GM20431 (cell line): ENCODE results near the gene RRP15.

Source experiments
- in situ Hi-C: fragments of 300-500 bp; cut with MseI, MboI; formaldehyde crosslinking; loops from one replicate; pipeline ENCODE4 v1.15.0; 2020; ENCODE audit warnings: low sequenced_read_pairs; ENCODE audit not compliant: unreplicated experiment

The RRP15 gene

DNA sequence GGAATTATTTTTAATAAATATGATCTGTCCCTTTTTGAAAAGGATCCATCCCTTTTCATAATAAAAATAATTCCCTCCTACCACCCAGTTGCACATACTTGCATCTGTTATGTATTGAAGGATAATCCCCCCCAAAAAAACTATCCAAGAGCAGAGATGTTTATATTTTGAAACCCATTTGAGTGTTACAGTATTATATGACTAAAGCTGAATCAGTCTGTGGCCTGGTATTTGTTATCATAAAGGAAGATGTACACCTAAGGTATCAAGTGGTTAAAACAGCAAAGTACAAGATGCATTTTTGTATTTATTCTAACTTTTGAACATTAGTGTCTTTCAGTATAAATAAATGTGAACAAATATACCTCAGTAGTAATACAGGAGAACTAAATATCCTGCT lies 47.3 kb downstream of the RRP15 start:
- in situ Hi-C loops, result loop anchor here (25.0 kb wide), 1 partner anchor 1080 kb away; no protein-coding TSS in a partner anchor

DNA sequence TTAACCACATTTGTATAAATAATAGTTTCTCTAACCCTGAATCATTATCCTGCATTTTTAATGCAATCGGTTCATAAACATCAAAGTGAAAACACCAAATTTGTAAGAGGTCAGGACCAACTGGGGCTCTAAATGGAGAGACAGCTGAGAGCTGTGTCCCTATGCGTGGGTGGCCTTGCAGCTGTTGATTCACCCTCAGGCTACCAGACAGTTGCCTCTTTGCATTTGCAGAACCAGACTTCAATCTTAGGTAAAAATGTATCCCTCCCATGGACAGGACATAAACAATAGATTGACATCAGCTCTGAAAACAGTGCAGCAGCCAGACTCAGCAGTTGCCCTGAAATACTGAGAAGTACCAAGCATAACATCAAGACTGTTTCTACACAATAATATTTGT lies 51.2 kb downstream of the RRP15 start:
- in situ Hi-C loops, result loop anchor here (25.0 kb wide), 1 partner anchor 1076 kb away; no protein-coding TSS in a partner anchor

DNA sequence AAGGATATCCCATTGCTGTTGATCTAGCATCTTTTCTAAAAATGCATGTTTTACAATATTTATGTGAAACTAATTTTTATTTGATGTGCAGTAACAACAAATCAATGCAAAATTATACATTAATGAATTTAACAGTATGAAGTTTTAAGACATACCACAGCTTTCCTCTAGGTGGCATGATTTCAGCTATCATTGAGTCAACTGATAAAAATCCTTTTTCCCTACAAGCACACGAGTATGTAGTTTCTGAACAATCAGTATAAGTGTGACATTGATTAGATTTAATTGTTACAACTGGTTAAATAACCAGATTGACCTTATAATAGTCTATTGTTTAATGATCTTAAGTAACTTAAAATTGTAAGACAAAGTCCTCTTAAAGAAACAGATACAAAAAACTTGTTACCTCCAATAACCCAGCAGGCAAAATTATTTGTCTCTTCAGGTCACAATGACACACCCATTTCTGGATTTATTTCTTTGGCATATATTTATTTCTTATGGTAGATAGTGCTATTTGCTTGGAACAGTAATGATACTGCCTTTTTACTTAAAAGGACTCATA lies 54.3 kb downstream of the RRP15 start:
- in situ Hi-C loops, result loop anchor here (25.0 kb wide), 1 partner anchor 1073 kb away; no protein-coding TSS in a partner anchor

DNA sequence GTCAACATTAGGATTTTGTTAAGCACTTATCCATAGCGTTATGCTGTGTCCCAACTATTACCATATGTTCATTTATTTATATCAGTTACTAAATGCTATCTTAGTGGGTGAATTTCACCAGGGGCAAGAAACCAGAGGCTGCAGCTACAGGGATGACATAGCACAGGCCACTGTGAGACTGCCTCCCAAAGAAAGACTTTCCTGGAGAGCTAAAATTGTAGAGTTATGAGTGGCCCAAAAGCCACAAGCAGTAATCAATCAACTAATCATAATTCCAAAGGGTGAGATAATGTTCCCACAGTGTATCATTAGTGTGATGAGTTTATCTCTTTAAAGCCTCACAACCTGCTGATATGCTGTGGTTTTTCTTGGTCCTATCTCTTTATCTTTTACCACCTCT lies 56.2 kb downstream of the RRP15 start:
- in situ Hi-C loops, result loop anchor here (25.0 kb wide), 1 partner anchor 1071 kb away; no protein-coding TSS in a partner anchor

DNA sequence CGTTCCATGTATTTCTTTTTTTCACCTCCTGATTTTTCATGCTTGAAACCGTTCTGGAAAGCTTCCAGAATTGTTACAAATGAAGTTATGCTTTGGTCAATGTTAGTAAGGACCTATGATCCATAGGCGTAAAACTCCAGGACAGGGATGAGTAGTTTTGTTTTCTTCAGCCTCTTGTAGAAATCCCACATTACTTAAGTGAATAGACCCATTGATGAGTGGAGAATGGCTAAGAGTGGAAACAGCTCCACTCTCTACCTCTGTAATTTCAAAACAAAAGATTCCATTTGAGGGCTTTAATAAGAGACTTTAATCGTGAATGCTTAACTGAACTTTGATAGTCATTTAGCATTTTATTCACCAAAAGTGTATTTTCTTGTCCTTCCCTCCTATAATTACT lies 57.0 kb downstream of the RRP15 start:
- in situ Hi-C loops, result loop anchor here (25.0 kb wide), 1 partner anchor 1070 kb away; no protein-coding TSS in a partner anchor

DNA sequence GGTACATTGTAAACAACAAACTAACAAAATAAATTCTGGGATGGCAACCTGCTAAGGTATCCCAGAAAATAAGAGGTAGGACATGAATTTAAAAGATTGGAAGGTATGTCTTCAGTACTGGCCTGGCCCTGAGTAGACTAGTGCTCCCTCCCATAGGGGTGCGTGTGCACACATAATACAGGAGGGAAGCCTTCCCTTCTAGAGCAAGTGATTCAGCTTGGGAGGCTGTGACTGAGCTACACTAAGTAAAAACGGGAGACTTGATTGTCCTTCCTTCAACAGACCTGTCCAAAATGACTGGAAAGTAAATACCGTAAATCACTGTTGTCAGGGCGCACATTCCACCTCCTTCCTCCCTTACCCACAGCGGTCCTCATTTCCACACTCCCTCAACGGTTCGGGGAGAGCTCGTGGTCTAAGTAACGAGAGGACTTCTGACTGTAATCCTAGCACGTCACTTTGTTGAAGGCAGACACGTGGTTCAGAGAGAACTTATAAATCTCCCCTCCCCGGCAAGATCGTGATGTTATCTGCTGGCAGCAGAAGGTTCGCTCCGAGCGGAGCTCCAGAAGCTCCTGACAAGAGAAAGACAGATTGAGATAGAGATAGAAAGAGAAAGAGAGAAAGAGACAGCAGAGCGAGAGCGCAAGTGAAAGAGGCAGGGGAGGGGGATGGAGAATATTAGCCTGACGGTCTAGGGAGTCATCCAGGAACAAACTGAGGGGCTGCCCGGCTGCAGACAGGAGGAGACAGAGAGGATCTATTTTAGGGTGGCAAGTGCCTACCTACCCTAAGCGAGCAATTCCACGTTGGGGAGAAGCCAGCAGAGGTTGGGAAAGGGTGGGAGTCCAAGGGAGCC lies 60.0 kb downstream of the RRP15 start, which contains the start of gene TGFB2:
TGFB2 (plus strand) TSS at position 523 of the 859 bp plus-strand sequence. CDS start 1,366 bp downstream, outside the sequence.
- in situ Hi-C loops, result loop anchor here (25.0 kb wide), 1 partner anchor 1067 kb away; no protein-coding TSS in a partner anchor

DNA sequence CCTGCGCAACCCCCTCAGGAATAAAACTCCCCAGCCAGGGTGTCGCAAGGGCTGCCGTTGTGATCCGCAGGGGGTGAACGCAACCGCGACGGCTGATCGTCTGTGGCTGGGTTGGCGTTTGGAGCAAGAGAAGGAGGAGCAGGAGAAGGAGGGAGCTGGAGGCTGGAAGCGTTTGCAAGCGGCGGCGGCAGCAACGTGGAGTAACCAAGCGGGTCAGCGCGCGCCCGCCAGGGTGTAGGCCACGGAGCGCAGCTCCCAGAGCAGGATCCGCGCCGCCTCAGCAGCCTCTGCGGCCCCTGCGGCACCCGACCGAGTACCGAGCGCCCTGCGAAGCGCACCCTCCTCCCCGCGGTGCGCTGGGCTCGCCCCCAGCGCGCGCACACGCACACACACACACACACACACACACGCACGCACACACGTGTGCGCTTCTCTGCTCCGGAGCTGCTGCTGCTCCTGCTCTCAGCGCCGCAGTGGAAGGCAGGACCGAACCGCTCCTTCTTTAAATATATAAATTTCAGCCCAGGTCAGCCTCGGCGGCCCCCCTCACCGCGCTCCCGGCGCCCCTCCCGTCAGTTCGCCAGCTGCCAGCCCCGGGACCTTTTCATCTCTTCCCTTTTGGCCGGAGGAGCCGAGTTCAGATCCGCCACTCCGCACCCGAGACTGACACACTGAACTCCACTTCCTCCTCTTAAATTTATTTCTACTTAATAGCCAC lies 60.7 kb downstream of the RRP15 start:
- in situ Hi-C loops, result loop anchor here (25.0 kb wide), 1 partner anchor 1066 kb away; no protein-coding TSS in a partner anchor

DNA sequence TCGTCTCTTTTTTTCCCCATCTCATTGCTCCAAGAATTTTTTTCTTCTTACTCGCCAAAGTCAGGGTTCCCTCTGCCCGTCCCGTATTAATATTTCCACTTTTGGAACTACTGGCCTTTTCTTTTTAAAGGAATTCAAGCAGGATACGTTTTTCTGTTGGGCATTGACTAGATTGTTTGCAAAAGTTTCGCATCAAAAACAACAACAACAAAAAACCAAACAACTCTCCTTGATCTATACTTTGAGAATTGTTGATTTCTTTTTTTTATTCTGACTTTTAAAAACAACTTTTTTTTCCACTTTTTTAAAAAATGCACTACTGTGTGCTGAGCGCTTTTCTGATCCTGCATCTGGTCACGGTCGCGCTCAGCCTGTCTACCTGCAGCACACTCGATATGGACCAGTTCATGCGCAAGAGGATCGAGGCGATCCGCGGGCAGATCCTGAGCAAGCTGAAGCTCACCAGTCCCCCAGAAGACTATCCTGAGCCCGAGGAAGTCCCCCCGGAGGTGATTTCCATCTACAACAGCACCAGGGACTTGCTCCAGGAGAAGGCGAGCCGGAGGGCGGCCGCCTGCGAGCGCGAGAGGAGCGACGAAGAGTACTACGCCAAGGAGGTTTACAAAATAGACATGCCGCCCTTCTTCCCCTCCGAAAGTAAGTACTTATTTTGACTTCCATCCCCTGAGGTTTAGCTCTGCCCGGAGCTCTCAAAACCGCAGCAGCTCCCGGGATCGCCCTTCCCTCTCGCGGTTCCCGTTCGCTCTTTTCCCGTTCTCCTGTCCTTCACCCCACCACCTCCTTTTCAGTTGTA lies 61.5 kb downstream of the RRP15 start:
- in situ Hi-C loops, result loop anchor here (25.0 kb wide), 1 partner anchor 1066 kb away; no protein-coding TSS in a partner anchor

DNA sequence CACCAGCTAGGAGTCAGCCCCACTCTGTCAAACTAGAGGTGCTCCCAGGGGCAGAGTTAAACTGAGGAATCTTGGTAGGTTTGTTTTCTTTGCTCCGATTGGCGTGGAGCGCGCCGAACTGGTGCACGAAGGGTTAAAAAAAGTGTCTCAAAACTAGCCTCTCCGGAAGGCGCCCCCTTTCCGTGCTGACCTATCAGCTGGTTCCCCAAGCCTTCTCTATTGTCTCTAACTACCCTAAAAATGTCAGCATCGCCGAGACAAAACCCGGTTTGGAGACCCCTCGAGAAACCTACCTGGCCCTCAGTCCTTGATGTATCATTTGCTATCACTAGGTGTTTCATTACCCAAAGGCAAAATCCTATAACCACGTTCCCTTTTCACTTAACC lies 62.2 kb downstream of the RRP15 start:
- in situ Hi-C loops, result loop anchor here (25.0 kb wide), 1 partner anchor 1065 kb away; no protein-coding TSS in a partner anchor

DNA sequence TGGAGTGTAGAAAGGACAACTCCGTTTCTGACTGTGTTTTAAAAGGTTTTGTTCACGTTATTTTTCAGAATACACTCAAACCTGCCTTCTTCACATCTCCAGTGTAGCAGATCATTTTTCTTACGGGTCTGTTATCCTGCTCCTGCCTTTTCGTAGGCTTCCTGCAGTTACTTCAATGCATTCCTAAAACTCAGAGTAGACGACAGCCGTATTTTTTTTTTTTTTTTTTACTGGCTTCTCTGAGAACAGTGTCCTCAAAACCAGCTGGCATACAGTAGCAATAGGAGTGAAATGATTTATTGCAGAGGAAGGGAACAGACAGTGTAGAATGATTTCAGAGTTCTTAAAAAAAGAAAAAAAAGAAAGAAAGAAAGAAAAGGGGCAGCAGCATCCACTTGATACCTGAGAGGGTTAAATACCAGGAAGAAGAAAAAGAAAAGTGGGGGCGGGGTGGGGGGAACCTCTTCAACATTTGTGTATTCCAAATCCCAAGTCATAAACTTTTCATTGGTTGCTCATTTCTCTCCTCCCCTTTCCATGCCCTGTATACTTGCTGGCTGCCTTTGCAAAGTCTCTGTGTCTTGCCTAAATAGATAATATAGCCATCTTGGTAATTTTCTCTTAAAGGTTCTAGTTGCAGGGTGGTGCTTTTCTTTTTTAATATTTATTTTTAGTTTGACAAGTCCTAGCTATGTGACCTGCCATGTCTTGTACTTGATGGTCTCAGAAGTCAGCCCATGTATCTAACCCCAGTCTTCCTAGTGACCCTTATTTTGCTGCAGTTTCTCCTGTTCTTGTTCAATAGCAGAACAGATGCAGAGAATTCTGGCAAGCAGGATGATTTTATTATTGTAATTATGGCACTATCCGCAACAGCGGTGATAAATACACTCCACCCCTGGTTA lies 62.9 kb downstream of the RRP15 start:
- in situ Hi-C loops, result loop anchor here (25.0 kb wide), 1 partner anchor 1064 kb away; no protein-coding TSS in a partner anchor

DNA sequence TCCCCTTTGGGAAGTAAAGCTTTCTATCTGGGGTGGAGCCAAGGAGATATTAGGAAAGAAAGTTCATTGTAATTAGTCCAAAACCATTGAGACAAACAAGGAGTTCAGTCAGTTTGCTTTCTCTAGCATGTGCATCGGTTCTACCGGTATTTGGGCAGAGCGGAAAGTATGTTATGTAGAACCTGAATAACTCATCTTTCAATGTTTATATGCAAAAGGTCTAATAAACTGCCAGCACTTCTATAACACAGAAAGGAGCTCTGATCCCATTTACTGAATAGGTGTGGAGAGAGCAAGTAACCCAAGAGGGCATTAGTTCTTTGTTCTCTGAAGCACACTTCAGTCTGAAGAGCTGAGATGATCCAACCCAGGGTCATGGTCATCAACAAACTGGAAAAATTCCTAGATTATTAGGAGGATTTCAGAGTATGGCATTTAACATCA lies 63.6 kb downstream of the RRP15 start:
- in situ Hi-C loops, result loop anchor here (25.0 kb wide), 1 partner anchor 1064 kb away; no protein-coding TSS in a partner anchor

DNA sequence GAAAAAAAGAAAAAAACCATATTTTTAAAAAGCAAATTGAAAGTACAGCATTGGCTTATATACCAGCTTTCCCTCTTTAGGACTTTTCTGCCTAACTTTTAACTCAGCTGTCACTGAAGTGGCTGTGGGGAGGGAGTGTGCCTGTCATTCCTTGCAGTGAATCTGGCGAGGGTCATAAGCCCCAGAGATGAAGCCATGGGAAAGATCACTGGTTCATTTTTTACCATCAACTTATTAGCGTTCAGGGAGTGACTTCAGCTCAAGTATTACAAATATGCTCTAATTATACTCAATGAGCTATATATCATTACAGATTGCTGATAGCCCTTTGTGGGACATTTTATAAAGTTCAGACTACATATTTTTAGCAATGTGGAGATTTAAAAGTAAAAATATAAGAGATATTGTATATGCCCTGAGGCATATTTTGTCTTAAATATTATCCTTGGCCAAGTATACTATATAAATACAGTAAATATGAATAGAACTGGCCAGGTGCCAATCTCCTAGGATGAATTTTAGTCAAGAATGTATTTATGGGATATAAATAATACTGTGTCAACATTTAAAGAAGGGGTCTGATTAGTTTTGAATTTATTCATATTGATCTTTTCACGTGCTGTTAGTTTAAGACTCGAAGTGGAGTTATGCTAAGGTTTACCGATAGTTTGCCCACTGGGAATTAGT lies 64.4 kb downstream of the RRP15 start:
- in situ Hi-C loops, result loop anchor here (25.0 kb wide), 2 partner anchors 163 to 1063 kb away; no protein-coding TSS in a partner anchor

DNA sequence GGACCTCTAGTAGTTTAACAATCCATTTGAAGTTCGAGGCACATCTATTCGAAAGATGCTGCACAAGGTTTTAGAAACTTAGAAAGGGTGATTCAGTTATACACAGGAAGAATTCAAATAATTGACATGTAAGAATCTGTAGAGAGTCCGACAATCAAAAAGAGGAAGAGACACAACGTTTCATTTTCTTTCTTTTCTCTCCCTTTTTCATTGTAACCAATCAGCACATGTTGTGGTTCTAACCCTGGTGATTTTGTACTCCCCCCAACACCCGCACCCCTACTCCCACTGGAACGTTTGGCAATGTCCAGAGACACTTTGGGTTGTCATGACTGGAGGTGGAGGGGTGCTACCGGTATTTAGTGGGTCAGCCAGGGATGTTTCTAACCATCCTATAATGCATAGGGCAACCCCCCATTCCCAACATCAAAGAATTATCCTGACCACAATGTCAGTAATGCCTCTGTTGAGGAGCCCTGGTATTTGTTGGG lies 65.0 kb downstream of the RRP15 start:
- in situ Hi-C loops, result loop anchor here (25.0 kb wide), 1 partner anchor 162 kb away; no protein-coding TSS in a partner anchor

DNA sequence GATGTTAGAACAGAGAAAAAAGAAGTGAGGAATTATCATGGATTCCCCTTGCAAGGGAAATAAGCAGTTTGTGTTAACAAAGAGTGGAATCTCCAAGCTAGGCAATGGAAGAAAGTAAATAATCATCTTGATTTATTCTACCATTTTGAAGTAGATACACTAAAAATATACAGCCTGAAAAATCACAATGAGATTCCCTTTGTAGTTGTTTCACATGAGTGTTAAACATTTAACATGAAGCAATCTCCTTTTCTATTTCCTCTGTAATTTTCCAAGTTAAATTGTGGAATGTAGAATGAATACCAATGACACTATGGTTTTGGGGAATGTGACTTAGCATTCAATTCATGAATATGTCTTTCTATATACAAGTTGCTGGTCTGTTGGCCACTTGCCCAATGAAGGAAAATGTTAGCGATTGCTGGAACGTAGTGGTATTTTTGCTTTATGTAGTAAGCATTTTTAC lies 65.7 kb downstream of the RRP15 start:
- in situ Hi-C loops, result loop anchor here (25.0 kb wide), 1 partner anchor 161 kb away; no protein-coding TSS in a partner anchor

DNA sequence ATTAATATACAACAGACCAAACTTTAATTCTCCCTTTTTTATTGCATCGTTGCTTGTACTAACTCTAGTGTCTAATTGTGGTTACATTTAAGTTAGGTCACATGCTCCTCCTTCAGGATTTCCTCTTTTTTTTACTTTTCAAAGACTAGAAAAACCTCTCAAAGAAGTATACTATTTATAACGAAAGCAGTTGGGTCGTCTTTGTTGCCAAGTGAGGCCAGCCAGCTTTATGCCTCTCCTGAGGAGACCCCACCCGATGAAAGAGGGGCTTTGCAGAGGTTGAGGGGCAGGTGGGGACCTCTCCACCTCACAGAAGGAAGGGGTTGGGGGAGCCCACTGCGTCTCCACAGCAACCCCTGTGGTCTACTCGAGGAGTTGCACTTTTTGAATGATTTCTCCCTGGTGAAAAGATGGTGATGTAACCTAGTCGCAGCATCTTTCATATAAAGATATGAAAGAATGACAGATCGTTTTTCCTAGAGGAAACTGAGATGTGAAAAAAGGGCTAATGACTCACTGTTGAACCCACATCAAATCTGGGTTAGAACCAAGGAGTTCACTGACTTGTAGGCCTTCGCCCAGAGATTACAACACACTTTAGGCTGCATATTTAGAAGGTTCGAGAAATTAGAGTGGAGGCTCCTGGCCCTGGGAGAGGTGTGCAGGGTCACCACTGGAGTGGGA lies 66.4 kb downstream of the RRP15 start:
- in situ Hi-C loops, result loop anchor here (25.0 kb wide), 1 partner anchor 161 kb away; no protein-coding TSS in a partner anchor

DNA sequence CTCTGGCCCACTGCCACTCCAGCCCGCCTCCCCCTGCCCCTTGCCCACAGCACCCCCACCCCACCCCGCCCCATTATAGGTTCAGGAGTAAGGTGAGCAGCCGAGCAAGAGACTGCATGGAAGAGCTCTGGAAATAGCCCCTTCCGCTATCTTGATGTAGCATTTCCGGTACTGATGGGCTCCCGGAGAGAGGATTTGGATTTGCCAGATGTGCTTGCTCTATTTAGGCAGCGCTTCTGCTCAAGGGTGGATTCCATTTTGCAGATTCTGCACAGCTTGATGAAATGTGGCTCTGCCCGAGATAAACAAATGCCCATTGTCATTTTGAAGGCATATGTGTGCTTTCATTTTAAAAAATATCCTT lies 67.0 kb downstream of the RRP15 start:
- in situ Hi-C loops, result loop anchor here (25.0 kb wide), 1 partner anchor 160 kb away; no protein-coding TSS in a partner anchor
